Measurements from ENCODE around the gene DUSP12.

DUSP12 gene

DNA sequence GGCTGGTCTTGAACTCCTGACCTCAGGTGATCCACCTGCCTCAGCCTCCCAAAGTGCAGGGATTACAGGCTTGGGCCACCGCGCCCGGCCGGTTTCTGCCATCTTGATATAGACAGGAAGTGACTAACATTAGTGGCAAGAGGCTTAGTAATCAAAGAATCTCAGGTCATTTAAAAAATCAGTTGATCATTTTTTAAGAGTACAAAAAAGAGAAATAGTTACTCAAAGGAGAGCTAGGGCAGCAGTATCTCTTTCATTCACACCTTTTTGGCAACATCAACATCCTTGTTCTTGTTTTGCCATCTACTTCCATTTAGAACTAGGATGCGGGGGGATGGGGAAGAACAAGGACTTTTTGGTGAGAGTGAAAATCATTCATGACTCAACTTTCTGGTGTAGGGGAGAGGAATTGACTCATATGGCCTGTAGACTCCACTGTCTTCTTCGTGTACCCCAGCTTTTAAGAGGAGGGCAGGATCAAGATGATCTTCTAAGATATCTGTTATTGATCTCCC, 19.5 kb upstream of the DUSP12 start:
- TF ChIP-seq, protein P1, sequence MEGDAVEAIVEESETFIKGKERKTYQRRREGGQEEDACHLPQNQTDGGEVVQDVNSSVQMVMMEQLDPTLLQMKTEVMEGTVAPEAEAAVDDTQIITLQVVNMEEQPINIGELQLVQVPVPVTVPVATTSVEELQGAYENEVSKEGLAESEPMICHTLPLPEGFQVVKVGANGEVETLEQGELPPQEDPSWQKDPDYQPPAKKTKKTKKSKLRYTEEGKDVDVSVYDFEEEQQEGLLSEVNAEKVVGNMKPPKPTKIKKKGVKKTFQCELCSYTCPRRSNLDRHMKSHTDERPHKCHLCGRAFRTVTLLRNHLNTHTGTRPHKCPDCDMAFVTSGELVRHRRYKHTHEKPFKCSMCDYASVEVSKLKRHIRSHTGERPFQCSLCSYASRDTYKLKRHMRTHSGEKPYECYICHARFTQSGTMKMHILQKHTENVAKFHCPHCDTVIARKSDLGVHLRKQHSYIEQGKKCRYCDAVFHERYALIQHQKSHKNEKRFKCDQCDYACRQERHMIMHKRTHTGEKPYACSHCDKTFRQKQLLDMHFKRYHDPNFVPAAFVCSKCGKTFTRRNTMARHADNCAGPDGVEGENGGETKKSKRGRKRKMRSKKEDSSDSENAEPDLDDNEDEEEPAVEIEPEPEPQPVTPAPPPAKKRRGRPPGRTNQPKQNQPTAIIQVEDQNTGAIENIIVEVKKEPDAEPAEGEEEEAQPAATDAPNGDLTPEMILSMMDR (conservative IDR thresholded peaks at IDR 0.05): no peak
- H3K27ac ChIP-seq: no peak overlapping the region

GRCh38 chr1:161731241-161731640, 18.3 kb upstream of the DUSP12 start:
- H3K27ac ChIP-seq: no peak overlapping the region
- TF ChIP-seq, protein P1 (conservative IDR thresholded peaks at IDR 0.05): no peak

GRCh38 chr1:161731981-161732718, 17.4 kb upstream of the DUSP12 start:
- TF ChIP-seq, protein P1 (conservative IDR thresholded peaks at IDR 0.05): no peak

GRCh38 chr1:161733526-161733925, 16.1 kb upstream of the DUSP12 start:
- no peak overlapping the region for H3K27ac ChIP-seq
- TF ChIP-seq, protein P1 (conservative IDR thresholded peaks at IDR 0.05): no peak

More at GRCh38 chr1:161731981-161732718, 17.4 kb upstream of the DUSP12 start:
- no peak overlapping the region for H3K27ac ChIP-seq

- no peak overlapping the region for H3K27ac ChIP-seq
- TF ChIP-seq, protein P1 (conservative IDR thresholded peaks at IDR 0.05): no peak
Measured at GRCh38 chr1:161735837-161736236, 13.7 kb upstream of the DUSP12 start.

DNA sequence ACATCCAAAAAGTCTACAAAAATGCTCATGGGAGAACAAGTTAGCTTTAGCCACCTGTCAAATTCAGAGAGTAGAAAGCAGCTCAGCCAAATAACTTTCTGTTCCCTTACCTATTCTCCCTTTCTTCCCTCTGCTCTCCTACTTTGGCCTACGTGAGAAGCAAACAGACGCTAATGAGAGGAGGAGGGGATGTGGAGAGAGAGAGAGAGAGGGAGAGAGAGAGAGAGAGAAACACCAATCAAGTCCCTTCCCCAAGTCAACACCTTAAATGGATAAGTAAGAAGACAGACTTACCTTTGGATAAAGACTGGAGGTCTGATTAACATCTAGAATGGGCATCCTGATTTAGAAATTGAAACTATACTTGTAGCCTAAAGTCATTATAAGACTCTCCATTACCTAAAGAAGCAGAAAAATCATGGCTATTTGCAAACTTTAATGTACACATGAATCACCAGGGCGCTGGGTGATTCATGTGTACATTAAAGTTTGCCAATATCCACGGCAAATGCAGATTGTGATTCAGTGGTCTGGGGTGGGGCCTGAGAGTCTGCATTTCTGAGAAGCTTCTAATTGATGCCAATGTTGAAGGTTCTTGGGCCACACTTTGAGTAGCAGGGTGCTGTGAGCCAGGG, 13.1 kb upstream of the DUSP12 start:
- no peak overlapping the region for H3K27ac ChIP-seq
- TF ChIP-seq, protein P1 (conservative IDR thresholded peaks at IDR 0.05): no peak

- TF ChIP-seq, protein P1 (conservative IDR thresholded peaks at IDR 0.05): no peak
- no peak overlapping the region for H3K27ac ChIP-seq
Measured at GRCh38 chr1:161737625-161738024, 12.0 kb upstream of the DUSP12 start.

Data from VCaP (cell line).